B cell (primary cell): ENCODE results near the gene MROH7. TPM values are rescaled to one million over a fixed set of nuclear protein-coding genes. Genes with fewer than 3 reads are reported as not detected.

Source experiments
- ATAC-seq: fragments of 200-7000 bp; cut with Tn5 transposase; one replicate; pipeline ENCODE4 v1.10.0; 2021; ENCODE audit warnings: low read depth, mild to moderate bottlenecking, moderate number of reproducible peaks, moderate library complexity
- CTCF ChIA-PET: fragments of 350-600 bp; sonication (Branson Sonifier 250); formaldehyde crosslinking; loops from one replicate; lab custom pipeline; 2021; ENCODE audit warnings: antibody characterized with exemption, inconsistent platforms; lab: Charles Lee
- POLR2A ChIA-PET: fragments of 350-600 bp; sonication (Branson Sonifier 250); formaldehyde crosslinking; loops from one replicate; lab custom pipeline; 2021; ENCODE audit warnings: antibody characterized with exemption; lab: Charles Lee
- DNase-seq: peaks from one replicate; pipeline ENCODE4 v3.0.0; 2013
- H2AFZ ChIP-seq: 2 replicates; pipeline ENCODE4 v1.6.1; 2012; ENCODE audit warnings: mild to moderate bottlenecking, low read depth, low read length; ENCODE audit not compliant: insufficient read depth, poor library complexity, severe bottlenecking
- H3K27ac ChIP-seq, 2 donors: 1 replicate in 1 of 2; 2 replicates in 1 of 2; pipeline ENCODE4 v1.5.1; 2012 to 2013; ENCODE audit warnings: low read length in 2 of 2, mild to moderate bottlenecking in 2 of 2, moderate library complexity in 1 of 2
- H3K27me3 ChIP-seq, 4 experiments: fragments of 200-600 bp in 1 of 4; sonication (generic) in 1 of 4; replicated peaks in 1 of 4; 1 replicate in 2 of 4; 2 replicates in 2 of 4; pipeline versions ENCODE4 v1.6.1 to v1.7.0; 2013 to 2016; ENCODE audit warnings: low read length in 3 of 4, mild to moderate bottlenecking in 2 of 4, mixed read lengths in 1 of 4, moderate library complexity in 1 of 4; ENCODE audit not compliant: insufficient read depth in 4 of 4, control insufficient read depth in 3 of 4; ENCODE audit errors: control extremely low read depth in 1 of 4
- H3K36me3 ChIP-seq, 2 experiments: replicated peaks in 1 of 2; 1 replicate in 1 of 2; 2 replicates in 1 of 2; pipeline versions ENCODE4 v1.6.1 to v1.7.1; 2013; ENCODE audit warnings: low read length in 1 of 2; ENCODE audit not compliant: insufficient read depth in 2 of 2, control insufficient read depth in 1 of 2; ENCODE audit errors: control extremely low read depth in 1 of 2, extremely low read depth in 1 of 2
- H3K4me1 ChIP-seq, 2 donors: fragments of 200-600 bp in 1 of 2; sonication (generic) in 1 of 2; 1 replicate in 1 of 2; 2 replicates in 1 of 2; pipeline versions ENCODE4 v1.5.1 to v1.6.1; 2013 to 2017; ENCODE audit warnings: low read length in 2 of 2; ENCODE audit not compliant: control insufficient read depth in 2 of 2, insufficient read depth in 2 of 2
- H3K4me2 ChIP-seq: replicated peaks from 2 replicates; pipeline ENCODE3; 2012; ENCODE audit warnings: mild to moderate bottlenecking, low read depth, low read length; ENCODE audit not compliant: poor library complexity, severe bottlenecking
- H3K4me3 ChIP-seq, 5 experiments: fragments of 200-600 bp in 1 of 5; sonication (generic) in 1 of 5; 1 replicate in 3 of 5; 2 replicates in 2 of 5; pipeline versions ENCODE4 v1.5.1 to v1.7.0; 2011 to 2016; ENCODE audit warnings: low read length in 4 of 5, mild to moderate bottlenecking in 4 of 5, low read depth in 2 of 5, control low read depth in 1 of 5, moderate library complexity in 1 of 5; ENCODE audit not compliant: insufficient read depth in 1 of 5; ENCODE audit errors: control extremely low read depth in 1 of 5, extremely low read depth in 1 of 5
- H3K79me2 ChIP-seq: fragments of 200-600 bp; sonication (generic); one replicate; pipeline ENCODE4 v1.6.0; 2016; ENCODE audit warnings: low read length; ENCODE audit not compliant: control insufficient read depth, insufficient read depth
- H3K9ac ChIP-seq: fragments of 200-600 bp; sonication (generic); 2 replicates; pipeline ENCODE4 v1.6.1; 2017; ENCODE audit warnings: mild to moderate bottlenecking, low read length, moderate library complexity
- H3K9me3 ChIP-seq, 3 donors: one replicate each; pipeline versions ENCODE4 v1.6.1 to v1.7.1; 2013; ENCODE audit warnings: low read length in 2 of 3; ENCODE audit not compliant: control insufficient read depth in 2 of 3, insufficient read depth in 1 of 3; ENCODE audit errors: control extremely low read depth in 1 of 3
- H4K20me1 ChIP-seq: 2 replicates; pipeline ENCODE4 v1.6.0; 2012; ENCODE audit warnings: mild to moderate bottlenecking, low read length; ENCODE audit not compliant: insufficient read depth, control insufficient read depth, poor library complexity, severe bottlenecking
- H3K27ac Mint-ChIP-seq: one replicate; pipeline ENCODE4 v1.8.0; 2021; ENCODE audit warnings: mixed read lengths
- H3K27me3 Mint-ChIP-seq: one replicate; pipeline ENCODE4 v1.8.0; 2021; ENCODE audit warnings: mixed read lengths
- H3K4me1 Mint-ChIP-seq: one replicate; pipeline ENCODE4 v1.8.0; 2021; ENCODE audit warnings: mixed read lengths
- H3K4me3 Mint-ChIP-seq: one replicate; pipeline ENCODE4 v1.8.0; 2021; ENCODE audit warnings: mixed read lengths
- H3K9me3 Mint-ChIP-seq: one replicate; pipeline ENCODE4 v1.8.0; 2022; ENCODE audit warnings: mixed read lengths; ENCODE audit not compliant: insufficient read depth
- EZH2 ChIP-seq: IDR thresholded peaks from 2 replicates; pipeline ENCODE4 v1.6.1; 2012; ENCODE audit warnings: borderline replicate concordance, low read depth, mild to moderate bottlenecking, moderate library complexity, low read length; ENCODE audit not compliant: insufficient read depth, poor library complexity, severe bottlenecking
- WGBS: methylation state at CpG from one replicate; pipeline ENCODE4 v1.1.5; 2013; ENCODE audit warnings: missing lambda C conversion rate; ENCODE audit not compliant: insufficient coverage; 5-methylcytosine and 5-hydroxymethylcytosine counted together
- intact Hi-C: fragments of 100-400 bp; cut with micrococcal nuclease; formaldehyde crosslinking; loops from one replicate; pipeline ENCODE4 v1.10.0; 2022
- polyA plus RNA-seq: library from polyadenylated mRNA; depleted of rRNA; stranded (reverse); fragments of >200 nt; gene quantifications from 2 replicates; pipeline ENCODE4 v1.2.3, GENCODE V29; 2012
- total RNA-seq, 2 donors: library from RNA; stranded (reverse); fragments of 120-200 nt in 1 of 2; gene quantifications; 1 replicate in 1 of 2; 2 replicates in 1 of 2; pipeline versions ENCODE4 v1.2.3 to v1.2.4, GENCODE V29; 2013 to 2022
- TF ChIP-seq, protein P1 (sequence below): fragments of 200-600 bp; IDR thresholded peaks from one replicate; pipeline ENCODE4 v1.8.0; 2022; ENCODE audit warnings: antibody characterized with exemption, mild to moderate bottlenecking

MROH7 gene
- total and polyA plus RNA-seq, 2 donors (not counting 1 experiment from before 2014, with no cell fraction given): not detected

DNA sequence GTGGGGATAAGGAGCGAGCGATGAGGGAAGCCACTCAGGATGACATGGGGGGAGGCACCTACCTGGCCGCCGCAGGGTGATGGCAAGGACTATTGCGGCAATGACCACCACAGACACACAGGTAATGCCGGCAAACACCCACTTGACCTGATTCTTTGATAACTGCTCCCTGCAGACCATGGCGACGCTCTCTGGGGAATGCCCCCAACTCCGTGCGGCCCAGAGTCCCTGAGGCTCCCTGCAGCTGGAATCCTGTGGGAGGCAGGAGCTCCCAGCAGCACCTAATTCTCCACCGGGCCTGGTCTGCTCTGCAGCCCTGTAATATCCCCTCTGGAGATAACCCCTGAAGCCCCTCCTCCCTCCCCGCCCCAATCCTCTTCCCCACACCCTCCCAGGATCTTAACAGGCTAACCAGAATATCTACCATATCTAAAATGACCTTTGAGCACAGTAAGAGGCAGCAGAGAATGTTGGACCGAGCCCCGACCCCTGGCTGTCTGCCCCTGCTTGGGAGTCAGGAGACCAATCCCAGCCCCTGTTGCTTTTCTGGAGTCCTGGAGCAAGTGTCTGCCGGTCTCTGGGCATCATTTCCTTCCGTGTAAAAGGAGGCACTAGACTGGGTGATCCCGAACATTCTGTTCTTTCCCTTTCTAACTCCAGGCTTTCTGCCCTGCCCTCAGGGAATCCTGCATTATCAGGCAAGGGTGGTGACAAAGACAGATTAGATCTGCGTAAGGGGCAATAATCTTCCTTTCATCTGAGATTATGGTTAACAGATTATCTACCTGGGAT lies 18.2 kb upstream of the MROH7 start, which contains the start of gene FAM151A:
Gene FAM151A, minus strand, starts transcription at position 310 of the 792 bp plus-strand sequence. Its CDS starts 130 bp downstream, at position 180.
- H3K36me3 ChIP-seq: no peaks in the 10 kb centered on the region
- ChIA-PET POLR2A (no interaction called here), CTCF (no interaction called here)
- Mint-ChIP-seq H3K4me1 (no peaks in the 10 kb centered on the region), H3K27me3 (peaks cover 12% of the 10 kb centered on the region), H3K27ac (no peak within 1 kb of the TSS), H3K4me3 (no peak within 1 kb of the TSS), H3K9me3 (no peaks in the 10 kb centered on the region)
- H3K27me3 ChIP-seq: no peaks in the 10 kb centered on the region
- no peak for ATAC-seq
- no peaks in the 10 kb centered on the region for H4K20me1 ChIP-seq
- no peaks in the 10 kb centered on the region for H3K9me3 ChIP-seq
- H3K4me3 ChIP-seq: no peak within 1 kb of the TSS
- no peak within 1 kb of the TSS for H3K9ac ChIP-seq
- no peaks in the 10 kb centered on the region for H3K79me2 ChIP-seq
- no peak for DNase-seq
- 97% methylated on average over 17 of the region's 18 CpGs for WGBS
- H3K27ac ChIP-seq: no peak within 1 kb of the TSS
- intact Hi-C loops: no loop called here
- H3K4me2 ChIP-seq: no peak within 1 kb of the TSS
- TF ChIP-seq, protein P1, sequence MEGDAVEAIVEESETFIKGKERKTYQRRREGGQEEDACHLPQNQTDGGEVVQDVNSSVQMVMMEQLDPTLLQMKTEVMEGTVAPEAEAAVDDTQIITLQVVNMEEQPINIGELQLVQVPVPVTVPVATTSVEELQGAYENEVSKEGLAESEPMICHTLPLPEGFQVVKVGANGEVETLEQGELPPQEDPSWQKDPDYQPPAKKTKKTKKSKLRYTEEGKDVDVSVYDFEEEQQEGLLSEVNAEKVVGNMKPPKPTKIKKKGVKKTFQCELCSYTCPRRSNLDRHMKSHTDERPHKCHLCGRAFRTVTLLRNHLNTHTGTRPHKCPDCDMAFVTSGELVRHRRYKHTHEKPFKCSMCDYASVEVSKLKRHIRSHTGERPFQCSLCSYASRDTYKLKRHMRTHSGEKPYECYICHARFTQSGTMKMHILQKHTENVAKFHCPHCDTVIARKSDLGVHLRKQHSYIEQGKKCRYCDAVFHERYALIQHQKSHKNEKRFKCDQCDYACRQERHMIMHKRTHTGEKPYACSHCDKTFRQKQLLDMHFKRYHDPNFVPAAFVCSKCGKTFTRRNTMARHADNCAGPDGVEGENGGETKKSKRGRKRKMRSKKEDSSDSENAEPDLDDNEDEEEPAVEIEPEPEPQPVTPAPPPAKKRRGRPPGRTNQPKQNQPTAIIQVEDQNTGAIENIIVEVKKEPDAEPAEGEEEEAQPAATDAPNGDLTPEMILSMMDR: no peak
- no peak for TF ChIP-seq EZH2
- H3K4me1 ChIP-seq: no peaks in the 10 kb centered on the region
- H2AFZ ChIP-seq: no peak within 1 kb of the TSS
